HG03432 (cell line): ENCODE results near the gene FAM3D.

Source experiments
- ATAC-seq: cut with Tn5 transposase; IDR thresholded peaks from one replicate; pipeline ENCODE4 v1.9.1; 2021; ENCODE audit warnings: mild to moderate bottlenecking, moderate library complexity; ENCODE audit not compliant: unreplicated experiment

Gene FAM3D

GRCh38 chr3:58604031-58604430, 62.5 kb downstream of the FAM3D start:
- ATAC-seq, result no peak

- ATAC-seq, result no peak
Observed at GRCh38 chr3:58603606-58604005, 63.0 kb downstream of the FAM3D start.

- no peak for ATAC-seq
Observed at GRCh38 chr3:58597770-58598310, 68.7 kb downstream of the FAM3D start.

- no peak for ATAC-seq
Observed at GRCh38 chr3:58596834-58597518, 69.6 kb downstream of the FAM3D start.

GRCh38 chr3:58594117-58594516, 72.5 kb downstream of the FAM3D start:
- ATAC-seq, result no peak

- no peak for ATAC-seq
Observed at GRCh38 chr3:58591517-58592510, 74.8 kb downstream of the FAM3D start.

- no peak for ATAC-seq
Observed at GRCh38 chr3:58588030-58588614, 78.5 kb downstream of the FAM3D start.

GRCh38 chr3:58586776-58587192, 79.8 kb downstream of the FAM3D start:
- no peak for ATAC-seq

- ATAC-seq, result peak; percentile 43
Observed at GRCh38 chr3:58585994-58586393, 80.6 kb downstream of the FAM3D start.

GRCh38 chr3:58585005-58585786, 81.4 kb downstream of the FAM3D start:
- peak; percentile 90 for ATAC-seq

GRCh38 chr3:58584690-58585004, 81.9 kb downstream of the FAM3D start:
- ATAC-seq, result no peak
